Measurements from ENCODE around the gene KRT33A. TPM values are rescaled to one million over a fixed set of nuclear protein-coding genes. Genes with fewer than 3 reads are reported as not detected.

Gene KRT33A
- total RNA-seq, 2 experiments from 2014 or later = not detected

DNA sequence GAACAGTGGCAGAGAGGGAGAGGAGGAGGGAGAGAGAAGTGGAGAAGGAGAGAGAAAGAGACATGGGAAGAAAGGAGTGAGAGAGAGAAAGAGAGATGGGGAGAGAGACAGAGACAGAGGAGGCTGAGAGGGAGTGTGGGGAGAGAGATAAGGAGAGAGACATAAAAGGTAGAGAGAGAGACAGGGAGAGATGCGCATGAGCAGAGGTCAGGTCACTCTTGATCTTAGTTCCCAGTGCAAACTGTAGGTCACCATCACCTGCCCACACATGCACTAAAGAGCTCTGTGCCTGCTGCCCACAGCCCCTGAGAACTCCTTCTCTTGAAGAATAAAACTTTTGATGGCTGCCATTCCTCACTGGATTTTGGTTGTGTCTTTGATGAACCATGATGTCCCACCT lies 14.9 kb downstream of the KRT33A start:
- peak overlapping the region; percentile 16 for H3K4me3 Mint-ChIP-seq
- H3K36me3 Mint-ChIP-seq (ENCODE audit: low read depth) = no peaks in the 10 kb centered on the region
- peak overlapping the region; percentile 94 for H3K27ac Mint-ChIP-seq
- no peaks in the 10 kb centered on the region for H3K9me3 Mint-ChIP-seq
- Histone ChIP-seq H3K4me1 (ENCODE audit: insufficient read depth, low read length) (peaks cover 67% of the 10 kb centered on the region), H3K36me3 (ENCODE audit: insufficient read depth, low read length) (no peaks in the 10 kb centered on the region), H3K9me3 (ENCODE audit: control insufficient read depth in 1 of 2, insufficient read depth in 1 of 2, low read length in 2 of 2) (no peaks in the 10 kb centered on the region), H3K27me3 (ENCODE audit: control insufficient read depth in 1 of 2, insufficient read depth in 2 of 2, low read length in 2 of 2) (no peaks in the 10 kb centered on the region), H3K27ac (ENCODE audit: low read depth in 1 of 2, low read length in 2 of 2) (peak overlapping the region in 1 of 2 donors; percentile 5), H3K4me3 (ENCODE audit: low read length) (no peak overlapping the region)
- H3K4me1 Mint-ChIP-seq (ENCODE audit: low read depth) = peaks cover 76% of the 10 kb centered on the region
- intact Hi-C loops (cut with DNase I, micrococcal nuclease) = loop anchor here in 1 of 2 experiments (5.0 kb wide), 2 partner anchors 42 to 212 kb away; no protein-coding TSS in a partner anchor
- ChIA-PET CTCF (no interaction called here), POLR2A (interaction anchor here (0.7 to 1.0 kb wide), 2 partner anchors 27 to 28 kb away, joined by 3 read pairs; partner anchors contain the start of gene KRTAP16-1)
- DNase-seq = no peak
- H3K27me3 Mint-ChIP-seq = no peaks in the 10 kb centered on the region
- ATAC-seq (ENCODE audit: poor library complexity) = no peak
- TF ChIP-seq, protein P1, sequence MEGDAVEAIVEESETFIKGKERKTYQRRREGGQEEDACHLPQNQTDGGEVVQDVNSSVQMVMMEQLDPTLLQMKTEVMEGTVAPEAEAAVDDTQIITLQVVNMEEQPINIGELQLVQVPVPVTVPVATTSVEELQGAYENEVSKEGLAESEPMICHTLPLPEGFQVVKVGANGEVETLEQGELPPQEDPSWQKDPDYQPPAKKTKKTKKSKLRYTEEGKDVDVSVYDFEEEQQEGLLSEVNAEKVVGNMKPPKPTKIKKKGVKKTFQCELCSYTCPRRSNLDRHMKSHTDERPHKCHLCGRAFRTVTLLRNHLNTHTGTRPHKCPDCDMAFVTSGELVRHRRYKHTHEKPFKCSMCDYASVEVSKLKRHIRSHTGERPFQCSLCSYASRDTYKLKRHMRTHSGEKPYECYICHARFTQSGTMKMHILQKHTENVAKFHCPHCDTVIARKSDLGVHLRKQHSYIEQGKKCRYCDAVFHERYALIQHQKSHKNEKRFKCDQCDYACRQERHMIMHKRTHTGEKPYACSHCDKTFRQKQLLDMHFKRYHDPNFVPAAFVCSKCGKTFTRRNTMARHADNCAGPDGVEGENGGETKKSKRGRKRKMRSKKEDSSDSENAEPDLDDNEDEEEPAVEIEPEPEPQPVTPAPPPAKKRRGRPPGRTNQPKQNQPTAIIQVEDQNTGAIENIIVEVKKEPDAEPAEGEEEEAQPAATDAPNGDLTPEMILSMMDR (IDR thresholded peaks at IDR 0.05) = no peak

DNA sequence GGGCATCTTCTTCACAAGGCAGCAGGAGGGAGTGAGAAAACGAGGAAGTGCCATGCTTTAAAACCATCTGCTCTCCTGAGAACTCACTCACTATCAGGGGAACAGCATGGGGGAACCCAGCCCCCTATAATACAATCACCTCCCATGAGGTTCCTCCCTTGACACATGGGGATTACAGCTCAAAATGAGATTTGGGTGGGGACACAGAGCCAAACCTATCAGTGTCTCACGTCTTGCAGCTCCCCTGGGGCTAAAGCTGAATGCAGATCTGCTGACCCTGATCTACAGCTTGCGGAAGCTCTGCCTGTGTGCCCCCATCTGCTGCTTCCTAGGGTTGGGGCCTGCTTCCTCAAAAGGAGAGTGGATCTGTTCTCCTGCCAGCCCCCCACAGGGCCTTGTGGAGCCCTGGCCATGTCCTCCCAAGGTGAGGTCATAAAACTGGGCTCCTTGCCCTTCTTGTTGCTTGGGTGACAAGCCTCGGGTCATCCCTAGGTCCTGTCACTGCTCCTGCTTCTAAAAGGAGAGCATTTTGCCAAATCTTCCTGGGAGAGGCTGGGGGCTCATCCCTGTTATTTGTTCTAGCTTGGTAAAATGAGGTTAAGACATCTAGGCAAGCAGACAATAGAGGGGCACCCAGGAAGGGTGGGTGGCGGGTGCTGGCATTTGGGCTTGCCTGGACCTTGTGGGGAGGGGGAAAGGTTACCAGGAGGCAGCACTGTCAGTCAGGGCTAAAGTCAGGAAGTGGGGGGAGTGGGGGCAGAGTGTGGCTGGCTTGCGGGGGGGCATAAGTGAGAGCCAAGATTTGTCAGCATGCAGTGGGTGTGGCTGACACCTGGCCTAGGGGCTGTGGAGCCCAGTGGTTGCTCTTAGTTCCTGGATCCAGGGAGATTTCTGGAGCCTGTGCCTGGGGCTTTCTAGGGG lies 16.0 kb downstream of the KRT33A start:
- intact Hi-C loops (cut with DNase I, micrococcal nuclease) = loop anchor here in 1 of 2 experiments (5.0 kb wide), 2 partner anchors 43 to 213 kb away; no protein-coding TSS in a partner anchor
- no peaks in the 10 kb centered on the region for H3K27me3 ChIP-seq (ENCODE audit: control insufficient read depth in 1 of 2, insufficient read depth in 2 of 2, low read length in 2 of 2)
- Mint-ChIP-seq H3K27ac (peak overlapping the region; percentile 94), H3K9me3 (no peaks in the 10 kb centered on the region), H3K27me3 (no peaks in the 10 kb centered on the region), H3K36me3 (ENCODE audit: low read depth) (no peaks in the 10 kb centered on the region), H3K4me3 (peak overlapping the region; percentile 42), H3K4me1 (ENCODE audit: low read depth) (peaks cover 65% of the 10 kb centered on the region)
- ChIA-PET CTCF (interaction anchor here (0.8 to 2.5 kb wide), 2 partner anchors 13 to 214 kb away, joined by 3 to 10 read pairs; no protein-coding TSS in a partner anchor), POLR2A (interaction anchor here (2.1 kb wide), 1 partner anchor 26 kb away, joined by 6 read pairs; no protein-coding TSS in a partner anchor)
- H3K27ac ChIP-seq (ENCODE audit: low read depth in 1 of 2, low read length in 2 of 2) = no peak overlapping the region
- no peak overlapping the region for H3K4me3 ChIP-seq (ENCODE audit: low read length)
- TF ChIP-seq, protein P1 (IDR thresholded peaks at IDR 0.05) = no peak
- H3K9me3 ChIP-seq (ENCODE audit: control insufficient read depth in 1 of 2, insufficient read depth in 1 of 2, low read length in 2 of 2) = no peaks in the 10 kb centered on the region
- ATAC-seq (ENCODE audit: poor library complexity) = no peak
- DNase-seq = peak in 3 of 14 experiments; percentile 32 to 59 (median 37)
- no peaks in the 10 kb centered on the region for H3K36me3 ChIP-seq (ENCODE audit: insufficient read depth, low read length)
- H3K4me1 ChIP-seq (ENCODE audit: insufficient read depth, low read length) = peaks cover 56% of the 10 kb centered on the region

DNA sequence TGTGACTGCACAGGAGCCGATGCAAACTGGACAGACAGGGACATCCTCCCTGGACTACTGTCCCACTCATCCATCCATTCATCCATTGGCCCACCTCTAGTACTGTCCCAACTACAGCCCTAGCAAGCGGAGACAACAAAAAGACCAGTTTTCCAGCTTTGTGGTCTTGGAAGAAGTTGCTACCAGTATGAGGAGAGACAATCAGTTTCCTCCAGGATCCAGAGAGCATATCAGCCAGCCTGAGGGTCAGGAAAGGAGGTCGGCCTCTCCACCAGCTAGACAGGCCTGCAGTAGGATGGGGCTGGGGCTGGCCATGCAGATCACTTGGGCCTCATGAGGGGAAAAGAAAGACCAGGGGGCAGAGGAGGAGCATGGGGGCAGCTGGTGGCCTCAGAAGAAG lies 16.8 kb downstream of the KRT33A start:
- no peaks in the 10 kb centered on the region for H3K36me3 ChIP-seq (ENCODE audit: insufficient read depth, low read length)
- Mint-ChIP-seq H3K27me3 (no peaks in the 10 kb centered on the region), H3K27ac (peak overlapping the region; percentile 94), H3K4me3 (no peak overlapping the region), H3K9me3 (no peaks in the 10 kb centered on the region), H3K36me3 (ENCODE audit: low read depth) (no peaks in the 10 kb centered on the region), H3K4me1 (ENCODE audit: low read depth) (peaks cover 59% of the 10 kb centered on the region)
- ChIA-PET CTCF (interaction anchor here (0.8 to 2.5 kb wide), 2 partner anchors 12 to 213 kb away, joined by 3 to 10 read pairs; no protein-coding TSS in a partner anchor), POLR2A (interaction anchor here (2.1 kb wide), 1 partner anchor 25 kb away, joined by 6 read pairs; no protein-coding TSS in a partner anchor)
- TF ChIP-seq, protein P1 (IDR thresholded peaks at IDR 0.05) = no peak
- peaks cover 57% of the 10 kb centered on the region for H3K4me1 ChIP-seq (ENCODE audit: insufficient read depth, low read length)
- no peaks in the 10 kb centered on the region for H3K27me3 ChIP-seq (ENCODE audit: control insufficient read depth in 1 of 2, insufficient read depth in 2 of 2, low read length in 2 of 2)
- no peak overlapping the region for H3K27ac ChIP-seq (ENCODE audit: low read depth in 1 of 2, low read length in 2 of 2)
- no peak for DNase-seq
- H3K9me3 ChIP-seq (ENCODE audit: control insufficient read depth in 1 of 2, insufficient read depth in 1 of 2, low read length in 2 of 2) = no peaks in the 10 kb centered on the region
- ATAC-seq (ENCODE audit: poor library complexity) = no peak
- no peak overlapping the region for H3K4me3 ChIP-seq (ENCODE audit: low read length)
- intact Hi-C loops (cut with DNase I, micrococcal nuclease) = no loop called here

Data from CD4-positive, alpha-beta T cell (primary cell).